Adrenal gland (tissue), 5 donors: ENCODE measurements around the gene BARHL2.

ENCODE experiments used
- POLR2A ChIP-seq, 2 donors: fragments of 450-650 bp; IDR thresholded peaks; one replicate each; pipeline ENCODE4 v1.6.1; 2017; ENCODE audit warnings: antibody characterized with exemption in 2 of 2, mild to moderate bottlenecking in 2 of 2, moderate library complexity in 1 of 2
- TF ChIP-seq, protein P1 (sequence below), 6 experiments: fragments of 450-650 bp in 4 of 6; fragments of 200-600 bp in 2 of 6; sonication (generic) in 1 of 6; IDR thresholded peaks; 1 replicate in 5 of 6; 2 replicates in 1 of 6; pipeline versions ENCODE4 v1.5.1 to v1.8.0; 2016 to 2021; ENCODE audit warnings: antibody characterized with exemption in 6 of 6, mild to moderate bottlenecking in 2 of 6, moderate library complexity in 1 of 6
- donor health status: DM: no; HTN: no; CAD: no.

DNA sequence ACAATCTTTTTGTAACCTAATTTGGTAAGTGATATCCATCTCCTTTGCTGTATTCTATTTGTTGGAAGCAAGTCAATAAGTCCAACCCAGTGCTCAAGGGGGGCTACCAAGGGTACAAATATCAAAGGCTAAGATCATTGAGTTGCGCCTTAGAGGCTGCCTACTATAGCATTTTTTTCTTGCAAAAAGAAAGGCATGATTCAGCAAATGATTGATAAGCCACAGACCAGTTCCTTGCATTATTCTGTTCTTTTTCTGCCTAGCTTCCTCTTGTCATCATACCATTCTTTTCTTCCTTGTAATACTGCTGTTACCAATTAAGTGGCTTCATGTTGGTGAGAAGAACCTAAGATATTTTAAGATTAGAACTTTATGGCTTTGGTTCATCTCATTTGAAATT, 29.8 kb upstream of the BARHL2 start:
- TF ChIP-seq, protein P1, sequence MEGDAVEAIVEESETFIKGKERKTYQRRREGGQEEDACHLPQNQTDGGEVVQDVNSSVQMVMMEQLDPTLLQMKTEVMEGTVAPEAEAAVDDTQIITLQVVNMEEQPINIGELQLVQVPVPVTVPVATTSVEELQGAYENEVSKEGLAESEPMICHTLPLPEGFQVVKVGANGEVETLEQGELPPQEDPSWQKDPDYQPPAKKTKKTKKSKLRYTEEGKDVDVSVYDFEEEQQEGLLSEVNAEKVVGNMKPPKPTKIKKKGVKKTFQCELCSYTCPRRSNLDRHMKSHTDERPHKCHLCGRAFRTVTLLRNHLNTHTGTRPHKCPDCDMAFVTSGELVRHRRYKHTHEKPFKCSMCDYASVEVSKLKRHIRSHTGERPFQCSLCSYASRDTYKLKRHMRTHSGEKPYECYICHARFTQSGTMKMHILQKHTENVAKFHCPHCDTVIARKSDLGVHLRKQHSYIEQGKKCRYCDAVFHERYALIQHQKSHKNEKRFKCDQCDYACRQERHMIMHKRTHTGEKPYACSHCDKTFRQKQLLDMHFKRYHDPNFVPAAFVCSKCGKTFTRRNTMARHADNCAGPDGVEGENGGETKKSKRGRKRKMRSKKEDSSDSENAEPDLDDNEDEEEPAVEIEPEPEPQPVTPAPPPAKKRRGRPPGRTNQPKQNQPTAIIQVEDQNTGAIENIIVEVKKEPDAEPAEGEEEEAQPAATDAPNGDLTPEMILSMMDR (IDR thresholded peaks at IDR 0.05), result no peak
- no peak for TF ChIP-seq POLR2A (IDR thresholded peaks at IDR 0.05)
